ENCODE results near the gene GLOD5. TPM values are rescaled to one million over a fixed set of nuclear protein-coding genes. Genes with fewer than 3 reads are reported as not detected.

The GLOD5 gene
- total and polyA plus RNA-seq, 2 of the 8 experiments (the other 6 are each of a cell fraction or from before 2014, with no cell fraction given): 0.18 TPM; not detected in 1

DNA sequence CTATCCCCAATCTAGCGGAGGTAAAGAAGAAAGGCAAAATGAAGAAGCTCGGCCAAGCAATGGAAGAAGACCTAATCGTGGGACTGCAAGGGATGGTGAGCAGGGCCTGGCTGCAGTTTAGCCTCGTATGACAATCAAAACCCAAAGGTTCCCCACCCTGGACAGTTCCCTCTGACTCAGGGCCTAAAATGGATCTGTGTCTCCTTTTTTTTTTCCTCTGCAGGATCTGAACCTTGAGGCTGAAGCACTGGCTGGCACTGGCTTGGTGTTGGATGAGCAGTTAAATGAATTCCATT lies 41.3 kb downstream of the GLOD5 start:
- H3K27me3 ChIP-seq (replicated peaks in 1 of 4; ENCODE audit: control insufficient read depth in 3 of 4, extremely low read depth in 1 of 4, insufficient read depth in 3 of 4, low read length in 3 of 4): no peaks in the 10 kb centered on the region
- no peak for FAIRE-seq
- H2AK5ac ChIP-seq (ENCODE audit: low read depth, low read length): no peak overlapping the region
- H2BK5ac ChIP-seq (ENCODE audit: low read depth, low read length): no peak overlapping the region
- H4K5ac ChIP-seq (ENCODE audit: insufficient read length, low read depth, low read length): no peak overlapping the region
- no peak overlapping the region for H3K18ac ChIP-seq (ENCODE audit: extremely low read depth, low read length)
- no peak for DNase-seq (ENCODE audit: low read depth in 1 of 2, low spot score in 2 of 2)
- no peak overlapping the region for H3K23ac ChIP-seq (ENCODE audit: insufficient read length)
- no peaks in the 10 kb centered on the region for H3K79me1 ChIP-seq (ENCODE audit: low read depth, low read length)
- H3K23me2 ChIP-seq (ENCODE audit: low read depth, low read length): no peaks in the 10 kb centered on the region; the same call in 1 of the 2 replicates
- peak overlapping the region; percentile 36; the same call in 1 of the 2 replicates for H3K27ac ChIP-seq (ENCODE audit: low read depth, low read length)
- H3K36me3 ChIP-seq (ENCODE audit: control insufficient read depth in 2 of 4, insufficient read depth in 4 of 4, low read length in 3 of 4): peaks cover 0 to 13% (median 4%) of the 10 kb centered on the region in 4 experiments; a peak in 5 of 8 replicates
- no peak overlapping the region for H2BK20ac ChIP-seq (ENCODE audit: low read length)
- ChIA-PET POLR2A (ENCODE audit: partially characterized antibody) (no interaction called here), CTCF (ENCODE audit: partially characterized antibody) (no interaction called here)
- H3K56ac ChIP-seq (replicated peaks; ENCODE audit: insufficient read length, low read depth, low read length): no peak overlapping the region
- H3K9ac ChIP-seq (replicated peaks in 1 of 4; ENCODE audit: extremely low read depth in 1 of 4, low read depth in 3 of 4, low read length in 3 of 4): peak overlapping the region in 3 of 4 experiments; percentile 51 to 88 (median 68); a peak in 3 of 7 replicates
- H3K14ac ChIP-seq (ENCODE audit: insufficient read length): no peak overlapping the region
- peak overlapping the region; percentile 66 to 75 for H3K4me2 ChIP-seq (ENCODE audit: insufficient read depth in 1 of 2, low read depth in 2 of 2, low read length in 2 of 2)
- no peaks in the 10 kb centered on the region; a peak in 2 of 7 replicates for H3K4me1 ChIP-seq (replicated peaks in 1 of 4; ENCODE audit: control insufficient read depth in 3 of 4, insufficient read depth in 4 of 4, low read length in 3 of 4)
- no peaks in the 10 kb centered on the region for H3K79me2 ChIP-seq (ENCODE audit: control insufficient read depth in 1 of 2, insufficient read depth in 2 of 2, low read length in 2 of 2)
- H4K91ac ChIP-seq (replicated peaks; ENCODE audit: insufficient read length, low read length): no peak overlapping the region
- no peaks in the 10 kb centered on the region for H4K20me1 ChIP-seq (replicated peaks in 1 of 2; ENCODE audit: control insufficient read depth in 1 of 2, insufficient read depth in 2 of 2, low read length in 2 of 2)
- no peak overlapping the region for H2AFZ ChIP-seq (ENCODE audit: low read length)
- peak overlapping the region; percentile 60 to 92 (median 68) for H3K4me3 ChIP-seq (ENCODE audit: extremely low read depth in 1 of 4, insufficient read depth in 2 of 4, low read depth in 3 of 4, low read length in 4 of 4)
- H2BK12ac ChIP-seq (ENCODE audit: low read depth, low read length): no peak overlapping the region
- no peak overlapping the region for H3K4ac ChIP-seq (replicated peaks; ENCODE audit: insufficient read length, low read depth, low read length)
- H2BK120ac ChIP-seq (replicated peaks; ENCODE audit: low read depth, low read length): no peak overlapping the region
- no peaks in the 10 kb centered on the region for H3K9me3 ChIP-seq (ENCODE audit: insufficient read depth in 2 of 2, low read depth in 1 of 2, low read length in 1 of 2)
- no peak overlapping the region for H4K8ac ChIP-seq (ENCODE audit: extremely low read depth, insufficient read depth, low read length)
- WGBS, 2 experiments (ENCODE audit: extremely low coverage in 1 of 2, insufficient coverage in 1 of 2, insufficient read length in 1 of 2, insufficient replicate concordance in 2 of 2, low coverage in 1 of 2, low lambda C conversion rate in 2 of 2, missing lambda C conversion rate in 1 of 2): 57% methylated on average over 2 of the region's 4 CpGs; no CpG with 5 or more reads in 1 of the 2 experiments
- no peak overlapping the region for H2BK15ac ChIP-seq (ENCODE audit: low read length)
- no peak for TF ChIP-seq POLR2AphosphoS5 (IDR thresholded peaks at IDR 0.05; ENCODE audit: low read depth, low read length)
- no peak for TF ChIP-seq SIN3A (conservative IDR thresholded peaks at IDR 0.05 in 1 of 2, IDR thresholded peaks at IDR 0.05 in 1 of 2; ENCODE audit: low read depth in 1 of 2, low read length in 2 of 2)
- TF ChIP-seq CREB1 (IDR thresholded peaks at IDR 0.05): no peak
- TF ChIP-seq, protein P1, sequence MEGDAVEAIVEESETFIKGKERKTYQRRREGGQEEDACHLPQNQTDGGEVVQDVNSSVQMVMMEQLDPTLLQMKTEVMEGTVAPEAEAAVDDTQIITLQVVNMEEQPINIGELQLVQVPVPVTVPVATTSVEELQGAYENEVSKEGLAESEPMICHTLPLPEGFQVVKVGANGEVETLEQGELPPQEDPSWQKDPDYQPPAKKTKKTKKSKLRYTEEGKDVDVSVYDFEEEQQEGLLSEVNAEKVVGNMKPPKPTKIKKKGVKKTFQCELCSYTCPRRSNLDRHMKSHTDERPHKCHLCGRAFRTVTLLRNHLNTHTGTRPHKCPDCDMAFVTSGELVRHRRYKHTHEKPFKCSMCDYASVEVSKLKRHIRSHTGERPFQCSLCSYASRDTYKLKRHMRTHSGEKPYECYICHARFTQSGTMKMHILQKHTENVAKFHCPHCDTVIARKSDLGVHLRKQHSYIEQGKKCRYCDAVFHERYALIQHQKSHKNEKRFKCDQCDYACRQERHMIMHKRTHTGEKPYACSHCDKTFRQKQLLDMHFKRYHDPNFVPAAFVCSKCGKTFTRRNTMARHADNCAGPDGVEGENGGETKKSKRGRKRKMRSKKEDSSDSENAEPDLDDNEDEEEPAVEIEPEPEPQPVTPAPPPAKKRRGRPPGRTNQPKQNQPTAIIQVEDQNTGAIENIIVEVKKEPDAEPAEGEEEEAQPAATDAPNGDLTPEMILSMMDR (IDR thresholded peaks at IDR 0.05; ENCODE audit: control extremely low read depth in 1 of 3, insufficient read depth in 1 of 3, low read depth in 1 of 3, low read length in 3 of 3): no peak
- no peak for TF ChIP-seq BRCA1 (IDR thresholded peaks at IDR 0.05; ENCODE audit: low read depth, low read length)
- no peak for TF ChIP-seq CHD2 (IDR thresholded peaks at IDR 0.05; ENCODE audit: low read length)
- no peak for TF ChIP-seq KDM1A (IDR thresholded peaks at IDR 0.05; ENCODE audit: borderline replicate concordance, low read length)
- TF ChIP-seq NRF1 (IDR thresholded peaks at IDR 0.05; ENCODE audit: low read depth, low read length): no peak
- no peak for TF ChIP-seq CTBP2 (IDR thresholded peaks at IDR 0.05; ENCODE audit: borderline replicate concordance, insufficient read depth, insufficient read length, low read length)
- TF ChIP-seq, protein P2, sequence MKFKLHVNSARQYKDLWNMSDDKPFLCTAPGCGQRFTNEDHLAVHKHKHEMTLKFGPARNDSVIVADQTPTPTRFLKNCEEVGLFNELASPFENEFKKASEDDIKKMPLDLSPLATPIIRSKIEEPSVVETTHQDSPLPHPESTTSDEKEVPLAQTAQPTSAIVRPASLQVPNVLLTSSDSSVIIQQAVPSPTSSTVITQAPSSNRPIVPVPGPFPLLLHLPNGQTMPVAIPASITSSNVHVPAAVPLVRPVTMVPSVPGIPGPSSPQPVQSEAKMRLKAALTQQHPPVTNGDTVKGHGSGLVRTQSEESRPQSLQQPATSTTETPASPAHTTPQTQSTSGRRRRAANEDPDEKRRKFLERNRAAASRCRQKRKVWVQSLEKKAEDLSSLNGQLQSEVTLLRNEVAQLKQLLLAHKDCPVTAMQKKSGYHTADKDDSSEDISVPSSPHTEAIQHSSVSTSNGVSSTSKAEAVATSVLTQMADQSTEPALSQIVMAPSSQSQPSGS (IDR thresholded peaks at IDR 0.05; ENCODE audit: low read length): no peak
- no peak for TF ChIP-seq CEBPB (IDR thresholded peaks at IDR 0.05; ENCODE audit: low read depth, low read length)

Measured in H1 (cell line).